ENCODE measurements around the gene THSD1. TPM values are rescaled to one million over a fixed set of nuclear protein-coding genes. Genes with fewer than 3 reads are reported as not detected.

Gene THSD1
- total and polyA plus RNA-seq, 4 donors: 0.74 to 2.8 (median 1.4) TPM

GRCh38 chr13:52383366-52383765 is 22.6 kb downstream of the THSD1 start:
- Histone ChIP-seq H3K9ac (ENCODE audit: low read depth in 1 of 2, low read length in 2 of 2) (no peak overlapping the region), H3K4me1 (ENCODE audit: control insufficient read depth in 4 of 4, insufficient read depth in 4 of 4, low read length in 3 of 4) (no peaks in the 10 kb centered on the region), H3K36me3 (ENCODE audit: control insufficient read depth in 4 of 4, insufficient read depth in 3 of 4, low read depth in 1 of 4, low read length in 3 of 4) (peaks cover 0 to 1% (median 0%) of the 10 kb centered on the region in 4 donors), H3K4me3 (ENCODE audit: low read depth in 1 of 3, low read length in 3 of 3) (no peak overlapping the region), H3K27me3 (ENCODE audit: control insufficient read depth in 4 of 4, insufficient read depth in 4 of 4, low read length in 3 of 4) (no peaks in the 10 kb centered on the region), H3K27ac (ENCODE audit: low read depth in 1 of 2, low read length in 2 of 2) (no peak overlapping the region), H3K9me3 (ENCODE audit: control insufficient read depth in 4 of 4, low read length in 3 of 4) (no peaks in the 10 kb centered on the region)
- TF ChIP-seq RAD21 (IDR thresholded peaks at IDR 0.05): no peak
- TF ChIP-seq REST (IDR thresholded peaks at IDR 0.05): no peak
- no peak for TF ChIP-seq CTCF (IDR thresholded peaks at IDR 0.05; ENCODE audit: low read depth, low read length, missing input control)
- 79% methylated on average over 1 of the region's 1 CpG for WGBS
- no peak for DNase-seq (ENCODE audit: low spot score)

GRCh38 chr13:52378312-52378711 is 27.7 kb downstream of the THSD1 start:
- no peak for TF ChIP-seq REST (IDR thresholded peaks at IDR 0.05)
- TF ChIP-seq GABPA (IDR thresholded peaks at IDR 0.05 in 1 of 2, conservative IDR thresholded peaks at IDR 0.05 in 1 of 2): no peak
- no peak for TF ChIP-seq YY1 (IDR thresholded peaks at IDR 0.05)
- TF ChIP-seq EGR1 (IDR thresholded peaks at IDR 0.05; ENCODE audit: low read depth in 2 of 2): no peak
- no peak for TF ChIP-seq FOXA1 (IDR thresholded peaks at IDR 0.05)
- TF ChIP-seq FOXA2 (IDR thresholded peaks at IDR 0.05): no peak
- TF ChIP-seq, protein P1, sequence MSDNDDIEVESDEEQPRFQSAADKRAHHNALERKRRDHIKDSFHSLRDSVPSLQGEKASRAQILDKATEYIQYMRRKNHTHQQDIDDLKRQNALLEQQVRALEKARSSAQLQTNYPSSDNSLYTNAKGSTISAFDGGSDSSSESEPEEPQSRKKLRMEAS (IDR thresholded peaks at IDR 0.05): no peak
- TF ChIP-seq RAD21 (IDR thresholded peaks at IDR 0.05): no peak
- TF ChIP-seq NR2F2 (IDR thresholded peaks at IDR 0.05): no peak
- TF ChIP-seq SP1 (IDR thresholded peaks at IDR 0.05): no peak
- TF ChIP-seq TAF1 (conservative IDR thresholded peaks at IDR 0.05): no peak
- TF ChIP-seq ZBTB33 (IDR thresholded peaks at IDR 0.05): no peak
- TF ChIP-seq HNF4A (conservative IDR thresholded peaks at IDR 0.05): no peak
- TF ChIP-seq HNF4G (IDR thresholded peaks at IDR 0.05): no peak
- no peak for TF ChIP-seq JUND (IDR thresholded peaks at IDR 0.05)
- TF ChIP-seq, protein P2, sequence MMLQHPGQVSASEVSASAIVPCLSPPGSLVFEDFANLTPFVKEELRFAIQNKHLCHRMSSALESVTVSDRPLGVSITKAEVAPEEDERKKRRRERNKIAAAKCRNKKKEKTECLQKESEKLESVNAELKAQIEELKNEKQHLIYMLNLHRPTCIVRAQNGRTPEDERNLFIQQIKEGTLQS (IDR thresholded peaks at IDR 0.05): no peak
- no peak for TF ChIP-seq CTCF (IDR thresholded peaks at IDR 0.05; ENCODE audit: low read depth, low read length, missing input control)
- no peak for TF ChIP-seq RXRA (IDR thresholded peaks at IDR 0.05)
- Histone ChIP-seq H3K4me1 (ENCODE audit: control insufficient read depth in 4 of 4, insufficient read depth in 4 of 4, low read length in 3 of 4) (peaks cover 6 to 16% (median 10%) of the 10 kb centered on the region in 4 donors), H3K27ac (ENCODE audit: low read depth in 1 of 2, low read length in 2 of 2) (no peak overlapping the region), H3K36me3 (ENCODE audit: control insufficient read depth in 4 of 4, insufficient read depth in 3 of 4, low read depth in 1 of 4, low read length in 3 of 4) (peaks cover 0 to 1% (median 0%) of the 10 kb centered on the region in 4 donors), H3K4me3 (ENCODE audit: low read depth in 1 of 3, low read length in 3 of 3) (no peak overlapping the region), H3K9ac (ENCODE audit: low read depth in 1 of 2, low read length in 2 of 2) (no peak overlapping the region), H3K27me3 (ENCODE audit: control insufficient read depth in 4 of 4, insufficient read depth in 4 of 4, low read length in 3 of 4) (no peaks in the 10 kb centered on the region), H3K9me3 (ENCODE audit: control insufficient read depth in 4 of 4, low read length in 3 of 4) (no peaks in the 10 kb centered on the region)
- DNase-seq (ENCODE audit: low spot score): no peak
- WGBS: 96% methylated on average over 22 of the region's 22 CpGs

Measured in liver (tissue), 9 donors.